Stimulated activated CD4-positive, alpha-beta T cell treated with anti-CD3 and anti-CD28 coated beads, Interleukin-15, amount 100 ng/mL, for 48 hours (primary cell): ENCODE results near the gene NTRK2.

Experiments
- DNase-seq, 2 donors: peaks; one replicate each; pipeline ENCODE4 v3.0.0-alpha.2; 2020; ENCODE audit warnings: low read depth in 2 of 2

The NTRK2 gene

DNA sequence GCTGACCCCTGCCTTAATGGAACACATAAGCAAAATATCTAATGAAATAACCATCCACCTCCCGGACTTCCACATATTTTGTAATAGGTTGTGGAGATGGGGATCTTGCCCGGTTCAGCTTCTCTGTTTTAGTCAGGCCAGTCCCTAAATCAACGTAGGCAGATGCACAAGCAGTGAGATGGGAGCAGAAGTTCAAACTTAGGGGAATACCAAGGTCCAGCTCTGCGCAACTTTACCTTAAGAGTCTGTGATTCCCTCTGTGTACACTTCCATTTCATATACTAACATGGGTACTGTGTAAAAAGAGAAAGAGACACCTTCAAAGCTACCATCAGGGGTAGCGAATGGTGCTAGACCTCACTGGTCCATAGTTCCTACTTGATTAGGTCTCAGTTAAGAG lies 110.9 kb downstream of the NTRK2 start:
- DNase-seq, result no peak

- DNase-seq, result no peak
Measured at GRCh38 chr9:84781458-84781857, 111.9 kb downstream of the NTRK2 start.

- DNase-seq, result no peak
Measured at GRCh38 chr9:84781931-84782866, 112.7 kb downstream of the NTRK2 start.

DNA sequence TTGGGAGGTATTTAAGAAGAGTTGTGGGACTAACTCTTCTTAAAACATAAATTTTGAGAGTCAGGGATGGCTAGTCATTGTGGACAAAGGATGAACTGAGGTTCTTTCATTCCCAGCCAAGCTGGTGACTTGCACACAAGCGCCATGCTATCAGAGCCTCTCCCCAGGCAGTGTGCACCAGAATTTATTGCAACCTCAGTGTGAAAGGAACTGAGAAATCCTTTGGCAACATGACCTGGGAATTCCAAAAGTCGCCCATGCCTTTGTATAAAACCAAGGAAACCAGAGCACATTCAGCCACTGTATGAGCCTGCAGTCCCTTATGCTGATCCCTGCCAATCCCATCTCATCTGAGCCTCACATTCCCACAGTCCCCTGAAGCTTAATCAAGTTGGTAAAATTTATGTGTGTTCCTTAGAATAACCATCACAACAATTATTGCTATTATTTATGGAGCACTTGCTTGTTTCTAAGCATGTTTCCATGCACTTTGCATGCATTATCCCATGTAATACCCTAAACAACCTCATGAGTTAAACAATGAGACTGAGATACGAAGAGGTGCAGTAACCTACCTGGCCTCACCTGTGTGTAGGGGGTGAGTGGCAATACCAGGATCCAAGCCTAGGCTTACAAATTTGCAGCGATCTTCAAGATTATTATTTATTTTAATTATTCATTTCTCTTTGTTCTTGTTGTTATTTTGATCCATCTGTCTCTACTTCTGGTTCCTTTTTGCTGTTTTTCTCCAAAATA lies 116.4 kb downstream of the NTRK2 start:
- no peak for DNase-seq

GRCh38 chr9:84788803-84789462 lies 119.4 kb downstream of the NTRK2 start:
- DNase-seq, result no peak

- no peak for DNase-seq
Measured at GRCh38 chr9:84789463-84789830, 119.9 kb downstream of the NTRK2 start.

DNA sequence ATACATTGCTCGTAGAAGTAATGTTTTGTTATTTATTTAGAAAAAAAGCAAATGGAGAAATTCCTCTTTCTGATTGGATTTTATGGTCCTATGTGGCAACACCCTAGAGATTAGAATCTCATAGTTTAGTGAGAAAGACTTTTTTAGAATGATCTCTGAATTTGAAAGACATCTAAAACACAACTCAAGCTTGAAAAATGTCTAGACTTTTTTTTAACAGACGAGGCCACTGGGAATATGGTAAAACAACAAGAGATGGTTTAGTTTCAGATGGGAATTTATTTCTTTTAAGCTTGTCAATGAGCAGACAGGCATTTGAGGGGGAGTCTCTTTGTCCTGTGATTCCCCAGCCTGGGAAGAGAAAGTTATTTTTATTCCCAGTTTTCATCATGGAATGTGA lies 122.1 kb downstream of the NTRK2 start:
- DNase-seq, result no peak

DNA sequence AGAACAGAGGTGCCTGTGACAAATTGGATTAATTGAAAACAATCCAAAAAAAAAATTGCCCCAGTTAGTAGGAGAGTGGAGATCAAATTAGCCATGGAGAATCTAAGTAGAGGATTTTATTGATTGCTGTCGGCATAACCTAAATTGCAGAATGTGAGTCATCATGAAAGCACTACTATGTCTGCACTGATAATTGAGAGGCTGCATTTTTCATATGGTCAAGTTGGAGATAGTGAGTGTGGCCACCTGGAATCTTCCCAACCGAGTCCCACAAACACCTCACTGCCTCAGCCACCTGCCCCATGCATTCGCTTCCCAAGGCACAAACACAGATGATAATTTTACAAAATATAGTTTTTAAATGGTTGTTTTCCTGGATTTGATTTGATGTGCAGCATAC lies 123.7 kb downstream of the NTRK2 start:
- no peak for DNase-seq

GRCh38 chr9:84794981-84795637 lies 125.6 kb downstream of the NTRK2 start:
- DNase-seq, result no peak

- DNase-seq, result no peak
Measured at GRCh38 chr9:84796404-84796803, 126.9 kb downstream of the NTRK2 start.

- DNase-seq, result no peak
Measured at GRCh38 chr9:84799251-84799650, 129.7 kb downstream of the NTRK2 start.

GRCh38 chr9:84804951-84805694 lies 135.6 kb downstream of the NTRK2 start:
- DNase-seq, result no peak

DNA sequence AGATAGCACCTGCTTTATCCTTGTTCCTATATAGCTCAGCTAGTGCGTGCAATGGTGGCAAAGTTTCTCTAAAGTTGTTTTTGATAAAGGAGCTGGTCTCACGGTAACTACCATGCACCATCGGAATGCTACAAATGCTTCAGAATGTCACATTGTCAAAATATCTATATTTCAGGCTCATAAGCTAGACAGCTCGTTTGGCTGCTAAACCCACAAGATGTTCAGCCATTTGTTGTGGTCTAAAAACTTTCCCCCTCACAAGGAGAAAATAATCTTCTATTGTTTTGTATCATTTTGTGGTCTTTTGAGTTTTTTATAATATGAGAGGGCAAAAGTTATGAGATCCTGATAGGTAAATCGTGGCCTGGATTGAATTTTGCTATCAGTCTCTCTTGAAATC lies 137.9 kb downstream of the NTRK2 start:
- DNase-seq, result no peak

DNA sequence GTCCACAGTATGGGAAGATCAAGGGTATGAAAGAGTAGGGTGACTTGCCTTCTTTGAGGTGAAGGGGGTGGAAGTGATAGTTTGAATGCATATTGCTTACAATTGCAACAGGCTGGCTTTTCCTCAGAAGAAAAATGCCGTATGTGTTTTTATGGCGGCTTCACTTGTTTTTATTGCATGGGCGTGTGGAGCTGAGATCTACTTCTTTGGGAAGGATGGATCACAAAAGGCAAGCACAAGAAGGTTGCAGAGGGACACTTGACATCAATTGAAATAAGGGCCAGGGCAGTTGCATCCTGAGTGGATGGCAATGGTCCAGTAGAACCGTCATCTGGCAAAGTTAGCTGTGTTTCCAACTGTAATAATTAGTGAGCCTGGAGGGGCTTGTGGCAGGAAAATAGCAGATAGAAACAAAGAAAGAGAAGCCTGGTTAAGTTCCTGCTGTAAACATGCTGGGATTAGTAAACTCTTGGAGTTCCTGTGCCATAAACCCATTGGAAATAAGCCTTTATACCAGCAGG lies 138.4 kb downstream of the NTRK2 start:
- no peak for DNase-seq

DNA sequence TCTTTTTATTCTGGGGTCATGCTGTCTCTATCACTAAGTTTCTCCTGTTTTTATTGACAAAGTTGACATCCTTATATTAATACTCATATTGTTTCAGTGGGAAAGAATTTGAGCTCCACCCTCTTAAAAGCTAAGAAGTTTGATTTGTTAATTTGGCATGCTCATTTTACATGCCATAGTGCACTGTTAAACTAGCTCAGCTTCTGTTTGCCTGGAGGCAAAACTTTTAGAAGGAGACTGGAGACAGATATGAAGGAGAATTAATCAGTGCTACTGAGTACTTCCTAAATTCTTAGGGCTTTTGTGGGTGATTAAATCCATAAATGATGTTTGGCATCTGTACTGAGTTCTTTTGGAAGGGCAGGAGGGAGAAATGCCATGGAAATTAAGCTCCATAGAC lies 138.9 kb downstream of the NTRK2 start:
- DNase-seq, result no peak

DNA sequence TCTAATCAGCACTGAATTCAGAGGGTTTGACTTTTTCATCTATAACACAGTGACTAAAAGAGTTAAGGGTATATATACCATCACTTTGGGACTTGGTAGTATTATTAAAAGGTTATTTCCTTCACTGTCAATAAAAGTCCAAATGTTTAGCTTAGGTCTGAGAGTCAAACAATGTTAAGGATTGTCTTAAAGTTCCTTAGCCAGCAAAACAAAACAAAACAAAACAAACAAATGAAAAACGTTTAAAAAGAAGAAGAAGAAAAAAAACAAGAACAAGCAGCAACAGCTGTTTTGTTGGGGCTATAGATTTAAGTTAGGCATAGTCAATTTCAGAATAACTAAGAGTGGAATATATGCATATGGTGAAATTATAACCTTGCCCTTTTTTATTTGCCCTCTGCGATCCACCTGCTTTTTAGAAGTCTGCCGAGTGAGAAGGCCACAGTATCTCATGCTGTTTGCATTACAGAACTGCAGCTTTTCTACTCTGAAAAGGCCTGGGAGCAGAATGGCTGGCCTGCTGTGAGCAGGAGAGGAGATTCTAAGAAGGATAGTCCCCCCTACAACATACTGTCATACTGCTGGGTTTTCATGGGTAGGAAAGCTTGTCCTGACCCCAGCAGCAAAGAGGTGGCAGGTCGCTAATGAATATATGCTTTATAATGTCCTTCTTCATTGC lies 141.7 kb downstream of the NTRK2 start:
- DNase-seq, result no peak

DNA sequence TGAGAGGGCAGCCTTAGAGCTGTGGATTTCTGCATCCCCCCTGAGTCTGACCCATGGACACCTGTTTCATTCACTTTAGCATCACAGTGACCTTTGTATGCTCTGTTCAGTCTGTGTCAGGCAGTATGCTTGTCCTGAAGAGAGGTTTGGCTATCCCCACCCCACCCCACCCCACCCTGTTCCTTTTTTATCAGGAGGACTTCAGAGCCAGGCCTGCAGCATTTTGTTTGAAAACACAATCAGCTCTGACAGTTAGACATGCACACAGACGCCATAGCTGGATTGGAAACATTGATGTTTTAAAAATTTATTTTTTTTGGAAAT lies 142.2 kb downstream of the NTRK2 start:
- no peak for DNase-seq

- no peak for DNase-seq
Measured at GRCh38 chr9:84812355-84812754, 142.8 kb downstream of the NTRK2 start.

DNA sequence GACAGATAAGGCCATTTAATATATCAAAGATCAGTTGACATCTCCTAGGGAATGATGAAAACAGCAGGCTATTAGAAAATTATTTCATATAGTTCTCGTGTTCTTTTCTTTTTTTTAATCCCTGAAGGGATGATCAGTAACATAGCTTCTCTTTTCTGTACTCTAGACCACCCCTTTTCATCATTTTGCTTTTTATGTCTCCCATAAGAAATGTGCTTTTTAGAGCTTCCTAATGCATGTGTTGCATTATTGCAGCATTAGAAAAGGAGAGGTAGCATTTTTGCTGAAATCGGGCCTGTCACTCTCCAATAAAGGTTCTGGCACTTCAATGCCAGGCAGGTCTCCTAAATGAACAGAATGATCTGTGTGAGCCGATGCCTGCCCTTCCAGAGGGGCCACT lies 143.3 kb downstream of the NTRK2 start:
- DNase-seq, result no peak

DNA sequence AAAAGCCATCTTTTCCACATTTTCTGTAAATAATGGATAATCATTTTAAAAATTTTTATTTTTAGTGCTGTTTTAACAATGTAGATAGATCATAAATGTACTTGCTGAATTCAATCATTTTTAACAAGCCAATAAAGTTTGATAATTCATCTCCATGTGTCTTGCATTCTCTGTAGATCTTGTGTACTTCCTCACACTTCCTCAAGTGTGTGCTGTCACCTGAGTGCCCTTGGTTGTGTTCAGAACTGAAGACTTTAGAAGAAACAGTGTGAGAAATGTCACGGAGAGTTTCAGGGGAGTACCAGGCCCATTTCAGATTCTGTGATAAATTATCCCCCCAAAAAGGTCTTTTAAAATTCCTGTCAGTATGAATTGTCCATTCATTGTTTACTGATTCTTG lies 146.0 kb downstream of the NTRK2 start:
- no peak for DNase-seq

DNA sequence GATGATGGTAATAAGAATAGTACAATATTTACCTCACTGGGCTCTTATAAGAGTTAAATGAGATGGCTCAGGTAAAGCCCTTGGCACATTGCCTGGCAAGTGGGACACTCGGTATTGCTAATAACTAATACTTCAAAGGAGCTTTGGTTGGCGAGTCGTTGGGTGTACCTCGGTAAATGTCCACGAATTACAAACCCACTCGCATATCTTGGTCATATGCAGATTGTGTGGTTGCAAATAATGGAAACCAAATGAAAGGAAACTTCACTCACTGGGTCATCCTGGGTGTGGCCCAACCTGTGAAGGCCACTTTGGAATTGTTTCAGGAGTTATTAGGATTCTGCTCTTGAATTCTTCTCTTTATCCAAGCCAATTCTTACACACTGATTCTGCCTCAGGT lies 147.5 kb downstream of the NTRK2 start:
- DNase-seq, result no peak
